SH-SY5Y (cell line): ENCODE data around the gene SLC11A2.

ENCODE experiments used
- GATA2 ChIP-seq: IDR thresholded peaks from 2 replicates; pipeline ENCODE4 v1.6.1; 2011; ENCODE audit warnings: mild to moderate bottlenecking, low read depth, low read length
- GATA3 ChIP-seq: IDR thresholded peaks from 2 replicates; pipeline ENCODE4 v1.6.1; 2011; ENCODE audit warnings: low read depth, mild to moderate bottlenecking, low read length, moderate library complexity

DNA sequence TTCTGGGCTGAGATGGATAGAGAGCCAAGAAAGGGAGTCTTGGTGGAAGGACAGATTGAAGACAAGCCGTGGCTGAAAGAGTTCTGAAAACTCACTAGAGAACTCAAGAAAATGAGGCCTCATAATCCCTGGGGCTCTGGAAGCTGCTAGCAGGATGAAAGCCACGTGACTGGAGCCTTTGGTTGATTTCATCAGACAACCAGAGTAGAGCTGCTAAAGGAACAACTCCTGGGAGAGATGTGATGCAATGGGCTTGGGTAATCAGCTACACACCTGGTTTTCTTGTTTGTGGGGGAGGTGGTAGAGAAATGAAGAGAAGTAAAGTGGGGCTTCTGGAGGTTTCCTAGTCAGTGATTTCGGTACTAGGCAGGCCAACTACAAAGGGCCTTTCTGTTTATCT is 43.8 kb upstream of the SLC11A2 start:
- TF ChIP-seq GATA2 (no peak), GATA3 (no peak)
